Endothelial cell of umbilical vein (primary cell): ENCODE measurements around the gene EPB41L3. TPM values are rescaled to one million over a fixed set of nuclear protein-coding genes. Genes with fewer than 3 reads are reported as not detected.
A peak's percentile ranks its signal among the peaks of the same experiment; 100 is the strongest.

Source experiments
- BruUV-seq: library from RNA; stranded (reverse); fragments of 400-500 nt; replicated peaks from 2 replicates; lab custom pipeline; 2021; lab: Mats Ljungman, UMichigan
- CTCF ChIA-PET: fragments of 300-600, 350-600 bp; sonication (Branson Sonifier 250); formaldehyde crosslinking; loops from one replicate; lab custom pipeline; 2021; ENCODE audit warnings: antibody characterized with exemption, inconsistent platforms; lab: Charles Lee
- POLR2A ChIA-PET: fragments of 300-600, 350-600 bp; sonication (Branson Sonifier 250); formaldehyde crosslinking; loops from one replicate; lab custom pipeline; 2021; ENCODE audit warnings: antibody characterized with exemption, inconsistent platforms; lab: Charles Lee
- DNase-seq: peaks from one replicate; pipeline ENCODE4 v3.0.0-alpha.2; 2011; ENCODE audit warnings: low read depth, low spot score
- FAIRE-seq: peaks from 2 replicates; lab custom pipeline; 2011; peaks lifted over from hg19 to GRCh38; lab: Jason Lieb, UNC
- H2AFZ ChIP-seq: 2 replicates; pipeline ENCODE4 v1.6.0; 2012; ENCODE audit warnings: low read depth, low read length, control low read depth, inconsistent platforms
- H3K27ac ChIP-seq: 2 replicates; pipeline ENCODE4 v1.5.1; 2011; ENCODE audit warnings: low read depth, mild to moderate bottlenecking, control low read depth, low read length, moderate library complexity; ENCODE audit not compliant: insufficient read depth
- H3K27me3 ChIP-seq, 2 experiments: 2 replicates each; pipeline versions ENCODE4 v1.6.0 to v1.6.1; 2011; ENCODE audit warnings: low read length in 2 of 2, mixed read lengths in 1 of 2; ENCODE audit not compliant: control insufficient read depth in 2 of 2, insufficient read depth in 2 of 2
- H3K36me3 ChIP-seq, 2 experiments: 2 replicates in 1 of 2; 3 replicates in 1 of 2; pipeline ENCODE4 v1.5.1; 2011; ENCODE audit warnings: low read length in 2 of 2, mild to moderate bottlenecking in 1 of 2, moderate library complexity in 1 of 2; ENCODE audit not compliant: control insufficient read depth in 2 of 2, insufficient read depth in 2 of 2; ENCODE audit errors: extremely low read depth in 1 of 2
- H3K4me1 ChIP-seq: 3 replicates; pipeline ENCODE4 v1.5.1; 2011; ENCODE audit warnings: mild to moderate bottlenecking, low read length; ENCODE audit not compliant: control insufficient read depth, insufficient read depth; ENCODE audit errors: extremely low read depth
- H3K4me2 ChIP-seq: 2 replicates; pipeline ENCODE4 v1.6.1; 2011; ENCODE audit warnings: low read length, control low read depth, mixed read lengths; ENCODE audit not compliant: insufficient read depth
- H3K4me3 ChIP-seq, 3 experiments: fragments of 200-600 bp in 1 of 3; sonication (generic), shearing (Covaris generic) in 1 of 3; replicated peaks in 1 of 3; 2 replicates each; pipeline ENCODE4 v1.5.1; 2011 to 2016; ENCODE audit warnings: control low read depth in 3 of 3, low read length in 3 of 3, mild to moderate bottlenecking in 2 of 3, inconsistent platforms in 1 of 3, low read depth in 1 of 3, moderate library complexity in 1 of 3; ENCODE audit not compliant: insufficient read depth in 1 of 3
- H3K79me2 ChIP-seq: 2 replicates; pipeline ENCODE4 v1.6.0; 2012; ENCODE audit warnings: low read length, inconsistent platforms; ENCODE audit not compliant: control insufficient read depth, insufficient read depth
- H3K9ac ChIP-seq: replicated peaks from 2 replicates; pipeline ENCODE3; 2011; ENCODE audit warnings: low read length, control low read depth; ENCODE audit not compliant: insufficient read depth; ENCODE audit errors: extremely low read depth
- H3K9me1 ChIP-seq: replicated peaks from 3 replicates; pipeline ENCODE4 v1.6.0; 2011; ENCODE audit warnings: mild to moderate bottlenecking, low read length; ENCODE audit not compliant: control insufficient read depth, insufficient read depth; ENCODE audit errors: extremely low read depth
- H3K9me3 ChIP-seq: replicated peaks from 2 replicates; pipeline ENCODE4 v1.5.1; 2012; ENCODE audit warnings: low read length, inconsistent platforms; ENCODE audit not compliant: control insufficient read depth, insufficient read depth
- H4K20me1 ChIP-seq: replicated peaks from 2 replicates; pipeline ENCODE3; 2011; ENCODE audit warnings: mild to moderate bottlenecking, low read length; ENCODE audit not compliant: control insufficient read depth, insufficient read depth; ENCODE audit errors: extremely low read depth
- CTCF ChIP-seq, 2 donors: IDR thresholded peaks; 1 replicate in 1 of 2; 2 replicates in 1 of 2; pipeline ENCODE4 v1.5.1; 2011; ENCODE audit warnings: low read length in 2 of 2, mild to moderate bottlenecking in 2 of 2, moderate library complexity in 2 of 2, control low read depth in 1 of 2, inconsistent platforms in 1 of 2, low read depth in 1 of 2; ENCODE audit not compliant: insufficient read depth in 1 of 2; ENCODE audit errors: extremely low read depth in 1 of 2
- FOS ChIP-seq: IDR thresholded peaks from 2 replicates; pipeline ENCODE4 v1.6.1; 2011; ENCODE audit warnings: mild to moderate bottlenecking, low read length, moderate library complexity, borderline replicate concordance; ENCODE audit not compliant: insufficient read depth
- GATA2 ChIP-seq: IDR thresholded peaks from 2 replicates; pipeline ENCODE4 v1.7.0; 2011; ENCODE audit warnings: low read depth, mild to moderate bottlenecking, moderate library complexity, mixed read lengths, low read length; ENCODE audit not compliant: insufficient read length, insufficient read depth
- JUN ChIP-seq: IDR thresholded peaks from 2 replicates; pipeline ENCODE4 v1.6.1; 2011; ENCODE audit warnings: borderline replicate concordance, low read depth; ENCODE audit not compliant: insufficient read length, insufficient read depth
- MAX ChIP-seq: IDR thresholded peaks from 2 replicates; pipeline ENCODE4 v1.6.1; 2011; ENCODE audit not compliant: insufficient read depth, insufficient read length
- MYC ChIP-seq: IDR thresholded peaks from one replicate; pipeline ENCODE4 v1.6.1; 2011; ENCODE audit warnings: mild to moderate bottlenecking, low read depth, low read length
- POLR2A ChIP-seq: IDR thresholded peaks from 2 replicates; pipeline ENCODE4 v1.6.1; 2012; ENCODE audit warnings: low read depth, mild to moderate bottlenecking, control low read depth, low read length
- POLR2AphosphoS5 ChIP-seq: IDR thresholded peaks from 2 replicates; pipeline ENCODE4 v1.6.1; 2012; ENCODE audit warnings: low read depth, mild to moderate bottlenecking, control low read depth, low read length, moderate library complexity; ENCODE audit not compliant: insufficient read depth
- dilution Hi-C: fragments of 300-500 bp; cut with MboI; formaldehyde crosslinking; loops from one replicate; pipeline ENCODE4 v1.15.0; 2019; ENCODE audit warnings: low sequenced_read_pairs; ENCODE audit not compliant: extremely low pct_ligation_motif_present
- intact Hi-C: fragments of 100-400 bp; cut with micrococcal nuclease; formaldehyde crosslinking; loops from one replicate; pipeline ENCODE4 v1.10.0; 2022
- polyA plus RNA-seq, 4 experiments: library from polyadenylated mRNA; depleted of rRNA in 3 of 4; stranded (reverse) in 3 of 4; unstranded in 1 of 4; fragments of >200 nt; gene quantifications; 2 replicates each; pipeline versions ENCODE4 v1.2.1 to v1.2.3, GENCODE V29; 2011 to 2012; ENCODE audit warnings: missing spikeins in 1 of 4
- total RNA-seq: library from RNA; stranded (reverse); gene quantifications from 2 replicates; pipeline ENCODE4 v1.2.3, GENCODE V29; 2021

EPB41L3 gene
- total and polyA plus RNA-seq, 2 donors (not counting 3 experiments of a cell fraction or from before 2014, with no cell fraction given), result 38.9 to 114 TPM

DNA sequence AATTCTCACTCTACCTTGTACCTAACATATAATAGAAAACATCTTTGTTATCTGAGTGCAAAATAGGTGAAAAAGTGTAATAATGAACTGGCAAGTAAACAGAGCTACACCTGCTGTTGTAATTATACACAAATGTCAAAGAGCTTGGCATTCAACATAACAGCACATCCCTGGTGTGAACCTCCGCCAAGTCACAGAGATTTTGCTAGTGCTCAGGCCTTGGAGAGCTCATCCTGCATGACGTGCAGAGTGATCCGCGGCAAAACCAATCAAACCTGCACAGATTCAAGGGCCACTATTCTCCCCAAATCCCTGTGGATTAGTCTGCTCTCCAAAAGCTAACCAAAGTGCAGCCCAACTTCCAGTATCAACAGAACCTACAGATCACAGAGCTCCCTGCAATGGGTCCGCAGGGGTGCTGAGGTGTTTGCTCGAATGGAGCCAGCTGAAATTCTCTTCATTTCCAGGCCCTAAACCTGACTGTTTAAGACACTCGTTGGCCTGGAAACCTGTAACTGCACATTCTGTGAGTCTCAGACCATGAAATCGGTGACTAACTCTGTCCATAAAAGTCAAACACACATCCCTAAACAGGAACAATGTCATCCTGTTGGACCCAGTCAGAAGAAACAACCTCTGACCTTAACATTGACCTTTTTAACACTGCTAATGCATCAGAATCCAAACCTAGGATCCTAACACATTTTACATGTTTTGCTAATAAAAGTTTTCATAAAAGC is 111.8 kb downstream of the EPB41L3 start:
- H3K4me1 ChIP-seq, result peaks cover 8% of the 10 kb centered on the region
- H3K27me3 ChIP-seq, result no peaks in the 10 kb centered on the region
- dilution Hi-C loops (no loop called here), intact Hi-C loops (no loop called here)
- no peaks in the 10 kb centered on the region for H3K9me3 ChIP-seq
- no peak overlapping the region for H3K27ac ChIP-seq
- H2AFZ ChIP-seq, result no peak overlapping the region
- DNase-seq (peak; percentile 43), FAIRE-seq (peak; percentile 82)
- peaks cover 3 to 6% of the 10 kb centered on the region in 2 experiments for H3K36me3 ChIP-seq
- no peaks in the 10 kb centered on the region for H3K9me1 ChIP-seq
- no peak overlapping the region for H3K4me3 ChIP-seq
- no TSS peak for BruUV-seq
- H4K20me1 ChIP-seq, result no peaks in the 10 kb centered on the region
- POLR2A ChIA-PET, result no interaction called here
- TF ChIP-seq FOS, result peak; percentile 38
- no peak for TF ChIP-seq JUN
- CTCF ChIA-PET, result interaction anchor here (0.9 to 2.4 kb wide), 4 partner anchors 9 to 115 kb away, joined by 3 to 13 read pairs (median 3); no protein-coding TSS in a partner anchor
- no peak overlapping the region for H3K4me2 ChIP-seq
- H3K9ac ChIP-seq, result no peak overlapping the region
- no peaks in the 10 kb centered on the region for H3K79me2 ChIP-seq

DNA sequence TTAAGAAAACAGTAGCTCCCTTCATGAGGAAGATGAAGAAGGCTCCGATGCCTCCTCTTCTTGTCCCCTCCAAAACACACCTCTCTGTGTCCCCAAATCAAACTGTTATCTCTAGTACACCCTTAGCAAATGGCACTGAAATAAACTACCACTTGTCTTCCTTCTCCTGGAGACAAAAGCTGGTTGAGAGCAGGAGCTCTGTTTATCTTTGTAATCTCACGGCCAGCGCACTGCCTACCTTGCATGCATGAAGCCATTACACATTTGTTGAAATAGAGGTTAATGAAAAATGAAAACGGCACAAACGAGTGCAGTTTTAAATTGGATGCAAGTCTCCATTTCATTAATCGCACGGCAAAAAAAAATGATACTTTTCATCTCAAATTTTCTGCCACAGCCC is 113.7 kb downstream of the EPB41L3 start:
- intact Hi-C loops, result no loop called here
- FAIRE-seq, result no peak
- H3K36me3 ChIP-seq, result peaks cover 3 to 6% of the 10 kb centered on the region in 2 experiments

More for the DNA sequence above, 113.7 kb downstream of the EPB41L3 start:
- no peak for TF ChIP-seq FOS
- no peak for TF ChIP-seq POLR2A
- TF ChIP-seq MYC, result no peak
- TF ChIP-seq JUN, result no peak
- no peak for TF ChIP-seq GATA2
- TF ChIP-seq MAX, result no peak
- TF ChIP-seq POLR2AphosphoS5, result no peak
- no peak for TF ChIP-seq CTCF (IDR thresholded peaks at IDR 0.05; ENCODE audit: extremely low read depth in 1 of 2, insufficient read depth in 1 of 2, low read depth in 1 of 2, low read length in 2 of 2)
- Histone ChIP-seq H3K27ac (no peak overlapping the region), H3K9me1 (no peaks in the 10 kb centered on the region), H3K4me1 (peaks cover 8% of the 10 kb centered on the region), H3K4me3 (no peak overlapping the region), H4K20me1 (no peaks in the 10 kb centered on the region), H3K79me2 (no peaks in the 10 kb centered on the region), H3K9me3 (no peaks in the 10 kb centered on the region), H3K27me3 (no peaks in the 10 kb centered on the region), H3K4me2 (no peak overlapping the region), H3K9ac (no peak overlapping the region), H2AFZ (no peak overlapping the region)
- ChIA-PET POLR2A (no interaction called here), CTCF (interaction anchor here (1.2 to 1.3 kb wide), 2 partner anchors 10 to 117 kb away, joined by 3 to 5 read pairs; no protein-coding TSS in a partner anchor)
- no TSS peak for BruUV-seq
- DNase-seq, result no peak
- dilution Hi-C loops, result no loop called here
